Ramos (cell line): ENCODE data around the gene AIG1.
"Not testable (repeated sequence)": the region's sequence is repeated elsewhere in the genome, so short reads cannot be mapped to it uniquely, and the experiment has no call there.

ENCODE experiments used
- in situ Hi-C: fragments of 300-500 bp; cut with MboI; formaldehyde crosslinking; loops from one replicate; pipeline ENCODE4 v1.14.3; 2022; ENCODE audit warnings: low sequenced_read_pairs; ENCODE audit not compliant: unreplicated experiment

AIG1 gene

GRCh38 chr6:143218233-143218632, 157.5 kb downstream of the AIG1 start:
- in situ Hi-C loops: no loop called here

GRCh38 chr6:143221698-143222097, 161.0 kb downstream of the AIG1 start:
- in situ Hi-C loops: no loop called here

GRCh38 chr6:143222310-143222709, 161.6 kb downstream of the AIG1 start:
- in situ Hi-C loops: no loop called here

DNA sequence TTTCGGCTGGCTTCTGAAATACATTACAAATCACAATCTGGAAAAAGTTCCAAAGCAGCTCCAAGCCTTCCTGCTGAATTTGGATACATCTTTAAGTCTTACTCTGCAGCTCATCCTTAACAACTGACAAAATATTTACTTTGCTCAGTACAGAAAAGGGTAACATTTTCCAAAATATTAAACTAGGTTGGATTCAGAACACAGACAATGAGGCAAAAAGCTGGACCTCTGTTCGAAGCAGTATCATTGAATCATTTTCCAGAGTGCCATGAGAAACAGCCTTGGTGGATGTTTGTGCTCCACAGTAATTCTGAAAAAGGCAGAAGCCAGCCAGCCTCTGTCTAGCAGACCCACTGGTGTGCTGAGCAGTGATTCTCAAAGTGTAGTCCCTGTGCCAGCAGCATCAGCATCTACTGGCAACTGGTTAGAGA, 162.1 kb downstream of the AIG1 start:
- in situ Hi-C loops: no loop called here

GRCh38 chr6:143223895-143224294, 163.2 kb downstream of the AIG1 start:
- in situ Hi-C loops: no loop called here

GRCh38 chr6:143224516-143224915, 163.8 kb downstream of the AIG1 start:
- in situ Hi-C loops: no loop called here

- in situ Hi-C loops: no loop called here
Measured at GRCh38 chr6:143225929-143226328, 165.2 kb downstream of the AIG1 start.

DNA sequence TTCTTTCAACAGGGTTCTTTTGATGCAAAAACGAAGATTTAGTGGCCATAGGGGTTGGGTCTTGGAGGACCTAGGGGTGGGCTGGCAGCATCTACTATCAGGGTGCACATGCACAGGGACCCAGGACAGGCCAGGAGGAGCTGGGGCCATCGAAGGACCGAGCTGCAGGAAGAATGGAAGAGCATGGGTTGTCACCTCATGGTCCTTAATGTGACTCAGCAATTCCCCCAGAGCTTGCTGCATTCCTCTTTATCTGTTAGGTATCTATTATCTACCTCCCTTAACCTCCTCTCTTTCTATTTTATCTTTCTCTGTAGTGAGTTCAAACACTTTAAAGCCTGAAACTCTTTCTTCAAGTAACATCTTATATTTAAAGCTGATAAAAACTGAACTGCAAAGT, 167.0 kb downstream of the AIG1 start:
- in situ Hi-C loops: no loop called here

DNA sequence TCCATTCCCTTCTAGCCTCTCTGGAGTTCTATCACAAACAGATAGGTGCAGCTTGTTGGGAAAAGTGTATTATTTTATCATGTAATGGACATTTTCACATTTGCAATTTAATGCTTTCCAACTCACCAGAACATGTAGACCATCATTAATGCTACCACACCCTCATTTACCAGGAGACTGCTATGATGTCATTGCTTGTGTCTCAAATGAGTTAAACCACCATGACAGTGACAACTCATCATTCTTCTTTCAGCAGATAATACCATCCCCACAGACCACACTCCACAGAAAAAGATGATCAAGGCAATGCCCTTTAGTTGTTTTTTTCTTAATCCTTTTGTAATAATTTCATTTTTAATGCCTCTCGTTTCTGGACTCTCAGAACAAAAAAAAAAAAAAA, 168.7 kb downstream of the AIG1 start:
- in situ Hi-C loops: no loop called here

DNA sequence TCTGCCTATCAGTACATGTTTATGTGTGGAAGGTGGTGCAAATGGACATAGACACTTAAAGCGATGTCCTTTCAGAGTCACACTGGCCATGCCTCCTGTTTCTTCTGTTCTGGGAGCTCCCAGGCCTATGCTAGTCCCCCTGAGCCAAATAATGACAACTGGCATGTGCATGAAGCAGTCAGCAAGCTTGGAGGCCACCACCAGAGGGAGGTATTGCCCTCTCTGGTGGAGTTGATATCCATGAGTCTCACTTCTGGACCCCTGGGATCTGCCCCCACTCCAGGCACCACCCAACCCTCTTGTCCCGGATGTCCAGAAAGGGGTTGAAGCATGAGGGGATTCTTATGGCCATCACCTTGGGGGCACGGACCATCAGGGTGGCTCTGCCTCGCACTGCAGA, 172.2 kb downstream of the AIG1 start:
- in situ Hi-C loops: no loop called here

GRCh38 chr6:143233554-143234285, 173.0 kb downstream of the AIG1 start:
- in situ Hi-C loops: no loop called here

- in situ Hi-C loops: no loop called here
Measured at GRCh38 chr6:143234734-143235133, 174.0 kb downstream of the AIG1 start.

- in situ Hi-C loops: no loop called here
Measured at GRCh38 chr6:143236151-143236798, 175.6 kb downstream of the AIG1 start.

- in situ Hi-C loops: no loop called here
Measured at GRCh38 chr6:143238306-143238705, 177.6 kb downstream of the AIG1 start.

DNA sequence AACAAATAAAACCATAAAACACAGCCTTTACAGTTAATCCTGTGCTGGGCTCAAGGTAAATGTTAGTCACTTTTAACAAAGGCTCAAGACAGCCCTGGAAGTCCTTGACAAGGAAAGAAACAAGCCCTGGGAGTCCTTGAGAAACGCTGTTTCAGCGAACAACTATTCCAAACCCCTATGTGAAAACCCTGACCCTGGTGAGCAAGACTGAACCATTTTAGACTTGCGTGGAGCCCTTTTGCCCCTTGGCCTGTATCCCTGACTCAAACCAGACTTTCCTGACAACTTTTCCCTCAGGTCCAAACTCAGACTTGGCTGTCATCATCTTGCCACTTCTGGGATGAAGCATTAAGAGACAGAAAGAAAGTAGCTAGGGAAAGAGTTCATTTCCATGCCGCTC, 180.4 kb downstream of the AIG1 start:
- in situ Hi-C loops: no loop called here

DNA sequence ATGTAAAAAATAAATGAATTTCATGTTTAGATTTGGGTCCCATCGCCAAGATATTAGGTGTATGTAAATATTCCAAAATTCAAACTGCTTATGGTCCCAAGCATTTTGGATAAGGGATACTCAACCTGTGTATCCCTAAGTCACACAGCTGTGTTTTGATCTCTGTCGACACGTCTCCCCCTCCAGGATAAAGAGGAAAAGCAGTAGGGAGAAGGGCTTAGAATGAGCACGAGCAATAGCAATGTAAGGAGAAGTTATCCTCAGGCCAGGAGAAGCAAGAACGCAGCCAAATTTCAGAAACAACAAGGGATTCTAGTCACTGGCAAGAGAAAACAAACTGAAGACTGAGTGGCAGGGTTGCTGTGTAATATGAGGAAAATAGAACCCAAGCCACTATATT, 181.2 kb downstream of the AIG1 start:
- in situ Hi-C loops: no loop called here

DNA sequence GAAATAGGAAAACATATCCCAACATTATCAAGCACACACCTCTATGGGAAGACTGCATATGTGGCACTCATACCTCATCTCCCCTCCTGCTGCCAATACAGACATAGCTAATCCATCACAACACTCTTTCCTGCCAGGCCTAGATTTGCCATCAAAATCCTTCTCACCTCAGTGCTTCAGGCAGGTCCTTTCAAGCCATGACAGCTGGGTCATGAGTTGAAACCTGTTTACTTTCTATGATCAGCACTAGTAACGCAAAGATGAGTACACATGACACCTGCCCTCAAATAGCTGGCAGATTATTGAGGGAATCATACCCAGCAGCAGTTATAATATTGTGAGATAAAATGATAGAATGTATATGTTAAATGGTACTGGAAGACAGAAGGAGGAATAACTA, 183.1 kb downstream of the AIG1 start:
- in situ Hi-C loops: no loop called here

GRCh38 chr6:143245656-143246055, 185.0 kb downstream of the AIG1 start:
- in situ Hi-C loops: no loop called here

DNA sequence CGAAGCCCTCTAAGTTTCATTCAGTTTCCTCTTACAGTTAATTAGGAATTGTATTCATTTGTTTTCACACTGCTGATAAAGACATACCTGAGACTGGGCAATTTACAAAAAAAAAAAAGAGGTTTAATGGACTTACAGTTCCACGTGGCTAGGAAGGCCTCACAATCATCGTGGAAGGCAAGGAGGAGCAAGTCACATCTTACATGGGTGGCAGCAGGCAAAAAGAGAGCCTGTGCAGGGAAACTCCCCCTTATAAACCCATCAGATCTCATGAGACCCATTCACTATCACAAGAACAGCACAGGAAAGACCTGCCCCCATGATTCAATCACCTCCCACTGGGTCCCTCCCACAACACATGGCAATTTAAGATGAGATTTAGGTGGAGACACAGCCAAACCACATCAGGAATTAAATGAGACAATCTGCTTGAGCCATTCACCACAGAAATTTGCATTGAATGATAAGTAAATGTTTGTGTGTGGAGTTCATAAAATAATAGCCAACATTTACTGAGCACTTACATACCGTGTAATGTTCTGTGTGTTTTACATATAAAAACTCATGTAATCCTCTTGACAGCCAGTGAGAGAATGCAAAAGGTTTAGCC, 185.6 kb downstream of the AIG1 start:
- in situ Hi-C loops: not testable (repeated sequence)

DNA sequence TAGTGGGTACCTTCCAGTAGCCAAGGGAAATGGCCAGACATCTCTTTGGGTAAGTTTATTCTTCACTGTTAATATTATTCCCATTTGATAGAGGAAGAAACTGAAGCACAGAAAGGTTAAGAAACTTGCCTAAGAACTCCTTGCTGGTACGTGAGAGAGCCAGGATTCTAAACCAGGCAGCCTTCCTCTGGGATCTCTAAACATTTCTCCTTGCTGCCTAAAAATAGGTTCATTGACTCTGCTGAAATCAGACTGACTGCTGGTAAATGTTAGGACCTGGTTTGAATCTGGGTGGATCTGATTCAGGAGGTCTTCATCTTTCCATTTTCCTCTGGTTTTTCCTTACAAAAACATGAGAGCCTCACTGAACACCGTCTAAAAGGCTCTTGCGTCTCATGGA, 186.9 kb downstream of the AIG1 start:
- in situ Hi-C loops: no loop called here

DNA sequence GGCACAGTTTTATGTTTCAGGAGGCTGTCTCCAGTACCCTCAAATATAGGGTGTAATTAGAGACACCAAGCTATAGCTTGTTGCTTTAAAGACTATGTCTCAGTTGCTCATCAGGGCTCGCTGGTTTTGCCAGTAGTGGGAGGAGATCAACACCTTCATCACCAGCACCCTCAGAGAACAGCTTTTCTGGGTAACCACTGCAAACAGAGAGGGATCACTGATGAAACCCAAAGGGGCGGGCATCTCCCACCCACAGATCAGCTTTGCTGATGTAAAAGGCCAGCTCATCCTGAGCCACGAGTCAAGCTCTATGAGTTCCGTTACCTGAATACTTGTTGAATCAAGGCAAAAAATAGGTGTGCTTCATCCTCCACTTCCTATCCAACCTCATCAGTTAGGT, 187.7 kb downstream of the AIG1 start:
- in situ Hi-C loops: no loop called here

DNA sequence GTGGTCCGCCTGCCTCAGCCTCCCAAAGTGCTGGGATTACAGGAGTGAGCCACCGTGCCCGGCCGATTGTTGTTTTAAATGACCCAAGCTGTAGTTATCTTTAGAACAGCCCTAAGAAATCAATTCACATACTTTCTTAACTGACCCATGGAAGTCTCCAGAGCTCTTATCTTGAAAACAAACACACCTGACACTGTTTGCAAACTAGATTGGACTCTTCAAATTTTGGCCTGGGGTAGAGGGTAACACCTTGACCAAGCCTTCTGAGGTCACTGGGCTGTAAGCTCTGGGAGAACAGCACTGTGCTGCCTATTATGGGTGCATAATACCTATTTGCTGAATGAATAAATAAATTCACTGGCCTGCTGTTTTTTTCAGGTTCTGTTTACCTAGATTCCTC, 190.6 kb downstream of the AIG1 start:
- in situ Hi-C loops: no loop called here
